GM12874 (cell line): Measurements from ENCODE around the gene BCL11A.

Experiments used
- TF ChIP-seq, protein P1 (sequence below): IDR thresholded peaks from 2 replicates; pipeline ENCODE4 v1.5.1; 2011; ENCODE audit warnings: low read depth, mild to moderate bottlenecking, control low read depth, low read length, moderate library complexity; ENCODE audit not compliant: insufficient read depth

BCL11A gene

DNA sequence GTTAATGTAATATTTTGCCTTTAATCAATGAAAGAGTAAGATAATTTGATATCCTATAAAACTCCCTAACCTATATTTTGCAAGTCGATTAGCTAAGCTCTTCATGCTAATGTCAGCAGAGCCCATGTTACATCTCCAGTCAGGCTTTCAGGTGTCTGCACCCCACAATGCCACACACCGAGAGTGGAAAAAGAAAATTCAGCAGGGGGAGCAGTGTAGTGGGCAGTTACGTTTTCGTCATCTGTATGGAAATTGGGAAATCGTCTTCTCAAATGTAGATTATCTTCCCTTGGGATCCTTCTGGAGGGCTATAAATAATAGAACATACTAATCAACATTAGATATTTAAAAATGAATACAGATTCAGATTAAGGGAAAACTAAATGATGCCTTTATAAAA is 66.3 kb downstream of the BCL11A start:
- TF ChIP-seq, protein P1, sequence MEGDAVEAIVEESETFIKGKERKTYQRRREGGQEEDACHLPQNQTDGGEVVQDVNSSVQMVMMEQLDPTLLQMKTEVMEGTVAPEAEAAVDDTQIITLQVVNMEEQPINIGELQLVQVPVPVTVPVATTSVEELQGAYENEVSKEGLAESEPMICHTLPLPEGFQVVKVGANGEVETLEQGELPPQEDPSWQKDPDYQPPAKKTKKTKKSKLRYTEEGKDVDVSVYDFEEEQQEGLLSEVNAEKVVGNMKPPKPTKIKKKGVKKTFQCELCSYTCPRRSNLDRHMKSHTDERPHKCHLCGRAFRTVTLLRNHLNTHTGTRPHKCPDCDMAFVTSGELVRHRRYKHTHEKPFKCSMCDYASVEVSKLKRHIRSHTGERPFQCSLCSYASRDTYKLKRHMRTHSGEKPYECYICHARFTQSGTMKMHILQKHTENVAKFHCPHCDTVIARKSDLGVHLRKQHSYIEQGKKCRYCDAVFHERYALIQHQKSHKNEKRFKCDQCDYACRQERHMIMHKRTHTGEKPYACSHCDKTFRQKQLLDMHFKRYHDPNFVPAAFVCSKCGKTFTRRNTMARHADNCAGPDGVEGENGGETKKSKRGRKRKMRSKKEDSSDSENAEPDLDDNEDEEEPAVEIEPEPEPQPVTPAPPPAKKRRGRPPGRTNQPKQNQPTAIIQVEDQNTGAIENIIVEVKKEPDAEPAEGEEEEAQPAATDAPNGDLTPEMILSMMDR, result no peak

DNA sequence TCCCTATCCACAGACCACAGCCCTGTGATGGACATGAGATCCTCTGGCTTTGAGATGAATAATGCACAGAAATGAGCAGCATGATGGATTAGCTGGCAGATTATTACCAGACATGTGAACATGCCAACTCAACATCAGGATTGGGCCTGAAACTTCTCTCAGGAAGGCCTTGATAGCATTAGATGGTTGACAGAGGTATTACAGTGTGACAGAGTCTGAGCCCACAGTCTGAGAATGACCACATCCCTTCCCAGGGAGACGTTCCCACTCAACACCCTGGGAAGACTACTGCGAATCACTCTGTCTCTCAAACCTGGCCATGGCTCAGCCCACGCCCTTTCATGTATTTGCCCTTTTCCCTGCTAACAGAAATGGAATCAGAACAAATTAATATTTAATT is 66.9 kb downstream of the BCL11A start:
- TF ChIP-seq, protein P1, result no peak

DNA sequence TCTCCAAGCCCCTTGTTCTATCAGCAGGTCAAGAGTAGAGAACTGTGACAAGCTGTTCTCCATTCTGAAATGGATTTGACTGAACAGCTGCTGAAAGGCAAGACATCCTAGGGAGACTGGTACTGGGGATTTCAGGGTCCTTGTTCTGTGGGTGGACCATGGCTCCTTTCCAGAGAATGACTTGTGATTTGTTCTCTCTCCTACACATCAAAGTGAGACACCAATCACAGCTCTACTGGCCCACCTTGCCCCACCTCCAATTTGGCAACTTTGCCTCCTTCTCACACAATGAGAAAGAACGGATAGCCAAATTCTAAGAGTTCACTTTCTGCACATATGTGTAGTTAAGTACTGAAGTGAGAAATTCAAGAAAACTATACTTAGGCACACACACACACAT is 67.4 kb downstream of the BCL11A start:
- TF ChIP-seq, protein P1, result no peak

DNA sequence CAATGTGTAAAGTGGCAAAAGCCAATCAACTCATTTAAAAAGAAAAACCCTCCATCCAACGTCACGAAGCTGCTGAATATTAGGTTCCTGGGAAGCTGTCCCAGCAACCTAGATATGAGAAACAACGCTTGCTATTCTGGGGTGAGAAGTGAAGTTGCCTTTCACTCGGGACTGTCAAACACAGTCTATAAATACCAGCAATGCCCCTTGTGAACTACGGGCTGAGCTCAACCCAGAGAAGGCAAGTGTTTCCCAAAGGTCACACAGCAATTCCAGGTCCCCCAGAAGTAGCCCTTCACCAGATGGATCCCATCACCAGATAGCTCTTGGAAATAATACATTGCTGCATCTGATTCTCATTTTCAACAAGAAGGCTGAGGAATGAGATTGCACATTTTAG is 67.9 kb downstream of the BCL11A start:
- TF ChIP-seq, protein P1, result no peak

DNA sequence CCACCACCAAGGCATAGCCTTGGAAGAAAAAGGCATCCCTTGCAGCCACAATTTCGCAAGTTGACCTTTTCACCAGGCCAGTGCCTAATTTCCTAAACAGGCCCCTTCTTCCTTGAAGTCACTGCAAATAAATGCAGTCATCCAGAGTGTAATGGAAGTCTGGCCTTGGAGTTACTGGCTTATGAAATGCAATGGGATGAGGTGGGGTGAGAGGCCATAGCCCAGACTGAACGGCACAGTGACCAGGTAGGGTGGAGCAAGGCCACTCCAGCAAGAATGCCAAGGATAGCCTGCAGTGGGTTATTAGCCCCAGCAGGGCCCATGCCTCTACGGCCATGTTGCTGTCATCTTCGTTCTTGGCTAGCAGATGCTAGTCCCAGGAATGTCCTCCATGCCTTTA is 68.4 kb downstream of the BCL11A start:
- TF ChIP-seq, protein P1, result no peak

DNA sequence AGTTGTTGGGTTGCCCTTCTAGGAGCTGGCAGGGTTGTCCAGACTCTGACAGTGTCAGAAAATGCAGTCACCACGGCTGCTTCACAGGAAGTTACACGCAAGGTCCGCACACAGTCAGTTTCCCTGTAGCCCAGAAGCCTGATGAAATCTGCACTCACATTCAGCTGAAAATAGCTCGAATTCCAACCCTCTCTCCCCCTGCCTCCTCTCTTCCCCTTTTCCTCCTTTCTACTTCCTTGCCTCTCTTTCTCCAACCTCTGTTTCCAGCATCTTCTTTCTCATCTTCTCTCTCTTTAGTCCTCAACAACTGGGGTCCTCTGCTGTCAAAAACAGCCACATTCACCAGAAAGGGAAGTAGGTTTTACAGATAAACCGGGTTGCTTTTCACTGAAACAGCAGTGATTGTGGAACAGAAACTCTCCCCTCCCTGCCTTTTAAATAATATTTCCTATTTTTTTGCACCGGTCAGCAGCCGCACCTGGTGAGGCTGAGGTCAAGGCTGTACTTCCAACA is 69.3 kb downstream of the BCL11A start:
- TF ChIP-seq, protein P1, result no peak

DNA sequence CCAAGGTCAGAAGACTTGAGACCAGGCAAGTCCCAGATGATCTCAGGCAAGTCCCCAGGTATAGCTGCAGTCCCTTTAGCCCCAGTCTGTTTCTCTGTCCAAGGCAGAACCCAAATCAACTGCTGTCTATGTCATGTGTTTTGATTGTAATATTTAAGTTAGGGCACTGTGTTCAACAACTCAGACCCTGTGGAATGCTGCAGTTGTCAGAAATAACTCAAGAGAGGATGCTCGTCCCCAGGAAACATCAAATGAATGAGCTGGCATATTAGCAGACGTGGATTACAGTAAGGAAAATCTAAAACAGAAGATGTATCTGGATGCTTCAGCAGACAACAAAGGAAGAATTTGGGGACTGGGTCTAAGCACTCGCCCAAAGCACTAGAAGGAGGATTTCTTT is 70.1 kb downstream of the BCL11A start:
- TF ChIP-seq, protein P1, result no peak
